Stimulated activated naive CD8-positive, alpha-beta T cell treated with anti-CD3 and anti-CD28 coated beads, Interleukin-15, amount 100 ng/mL, for 72 hours (primary cell): ENCODE data around the gene LDAF1.
"Not testable (repeated sequence)": the region's sequence is repeated elsewhere in the genome, so short reads cannot be mapped to it uniquely, and the experiment has no call there.

Source experiments
- ATAC-seq: fragments of 150-1000 bp; cut with Tn5 transposase; 2 replicates; pipeline ENCODE4 v1.10.0; 2021; ENCODE audit warnings: mild to moderate bottlenecking, moderate library complexity
- DNase-seq, 2 donors: peaks; one replicate each; pipeline ENCODE4 v3.0.0; 2021 to 2022
- H3K27ac Mint-ChIP-seq, 2 donors: one replicate each; pipeline ENCODE4 v1.8.0; 2022; ENCODE audit warnings: mild to moderate bottlenecking in 2 of 2, mixed read lengths in 2 of 2, moderate library complexity in 2 of 2
- H3K27me3 Mint-ChIP-seq: one replicate; pipeline ENCODE4 v1.8.0; 2022; ENCODE audit warnings: mixed read lengths
- H3K4me1 Mint-ChIP-seq: one replicate; pipeline ENCODE4 v1.8.0; 2022; ENCODE audit warnings: mild to moderate bottlenecking, mixed read lengths
- H3K4me3 Mint-ChIP-seq, 2 donors: one replicate each; pipeline ENCODE4 v1.8.0; 2022; ENCODE audit warnings: mild to moderate bottlenecking in 2 of 2, mixed read lengths in 2 of 2, moderate library complexity in 1 of 2
- H3K9me3 Mint-ChIP-seq, 2 donors: one replicate each; pipeline ENCODE4 v1.8.0; 2022; ENCODE audit warnings: mixed read lengths in 2 of 2

LDAF1 gene

DNA sequence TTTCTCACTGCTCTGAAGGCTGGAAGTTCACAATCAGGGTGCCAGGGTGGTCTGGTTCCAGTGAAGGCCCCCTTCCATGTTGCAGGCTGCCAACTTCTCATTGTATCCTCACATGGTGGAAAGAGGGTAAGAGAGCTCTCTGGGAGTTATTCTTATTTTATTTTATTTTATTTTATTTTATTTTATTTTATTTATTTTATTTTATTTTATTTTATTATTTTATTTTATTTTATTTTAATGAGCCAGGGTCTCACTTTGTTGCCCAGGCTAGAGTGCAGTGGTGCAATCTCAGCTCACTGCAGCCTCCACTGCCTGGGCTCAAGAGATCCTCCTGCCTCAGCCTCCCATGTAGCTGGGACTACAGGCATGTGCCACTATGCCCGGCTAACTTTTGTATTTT, 2.5 kb upstream of the LDAF1 start:
- H3K27me3 Mint-ChIP-seq, ATAC-seq, DNase-seq, H3K27ac Mint-ChIP-seq, H3K9me3 Mint-ChIP-seq, H3K4me3 Mint-ChIP-seq: not testable (repeated sequence)
- H3K4me1 Mint-ChIP-seq, result peaks cover 23% of the 10 kb centered on the region

DNA sequence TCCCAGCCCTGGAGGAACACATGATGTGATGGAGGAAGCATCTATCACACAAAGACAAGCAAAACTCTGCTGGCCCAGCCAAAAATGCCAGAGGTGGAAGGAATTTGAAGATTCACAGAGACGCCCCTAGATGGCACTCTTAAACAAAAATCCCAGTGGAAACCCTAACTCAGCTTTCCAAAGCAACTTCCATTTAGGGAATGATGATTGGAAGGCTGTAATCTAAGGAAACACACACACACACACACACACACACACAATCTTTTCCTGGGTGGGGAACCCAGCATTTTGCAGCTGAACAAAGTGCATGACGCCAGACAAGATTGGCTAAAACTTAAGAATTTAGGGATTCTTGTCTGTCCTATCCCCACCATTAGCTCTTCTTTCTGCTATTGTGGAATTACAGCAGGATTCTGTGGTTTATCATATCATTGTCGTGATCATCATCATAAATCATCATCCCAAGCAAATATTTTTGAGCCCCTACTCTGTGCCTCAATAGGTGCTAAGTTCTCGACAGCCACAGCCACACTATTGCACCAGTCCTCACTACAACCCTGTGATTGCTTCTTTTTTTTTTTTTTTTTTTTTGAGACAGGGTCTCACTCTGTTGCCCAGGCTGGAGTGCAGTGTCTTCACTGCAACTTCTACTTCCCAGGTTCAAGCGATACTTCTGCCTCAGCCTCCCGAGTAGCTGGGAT, 1.6 kb upstream of the LDAF1 start:
- no peaks in the 10 kb centered on the region for H3K9me3 Mint-ChIP-seq
- no peaks in the 10 kb centered on the region for H3K27me3 Mint-ChIP-seq
- no peak for ATAC-seq
- H3K4me3 Mint-ChIP-seq, result no peak overlapping the region
- H3K27ac Mint-ChIP-seq, result no peak overlapping the region
- peaks cover 23% of the 10 kb centered on the region for H3K4me1 Mint-ChIP-seq
- no peak for DNase-seq

DNA sequence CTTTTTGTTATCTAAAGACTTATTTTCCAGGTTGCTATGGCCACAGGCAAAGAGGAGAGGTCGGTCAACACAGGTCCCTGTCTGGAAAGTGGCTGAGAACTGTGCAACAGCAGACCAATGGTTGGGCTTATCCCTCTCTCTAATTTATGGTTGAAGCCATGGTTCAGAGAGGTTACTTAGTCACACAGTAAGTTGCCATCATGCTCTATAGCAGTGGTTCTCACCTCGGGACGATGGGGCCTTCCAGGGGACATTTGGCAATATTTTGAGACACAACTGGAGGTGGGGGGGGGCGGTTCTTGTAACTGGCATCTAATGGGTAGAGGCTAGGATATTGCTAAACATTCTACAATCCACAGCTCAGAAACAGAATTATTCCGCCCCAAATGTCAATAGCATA, 842 bp upstream of the LDAF1 start:
- Mint-ChIP-seq H3K4me1 (peaks cover 23% of the 10 kb centered on the region), H3K27ac (no peak overlapping the region), H3K9me3 (no peaks in the 10 kb centered on the region), H3K27me3 (no peaks in the 10 kb centered on the region), H3K4me3 (peak overlapping the region; percentile 24 to 94)
- ATAC-seq, result no peak
- no peak for DNase-seq

DNA sequence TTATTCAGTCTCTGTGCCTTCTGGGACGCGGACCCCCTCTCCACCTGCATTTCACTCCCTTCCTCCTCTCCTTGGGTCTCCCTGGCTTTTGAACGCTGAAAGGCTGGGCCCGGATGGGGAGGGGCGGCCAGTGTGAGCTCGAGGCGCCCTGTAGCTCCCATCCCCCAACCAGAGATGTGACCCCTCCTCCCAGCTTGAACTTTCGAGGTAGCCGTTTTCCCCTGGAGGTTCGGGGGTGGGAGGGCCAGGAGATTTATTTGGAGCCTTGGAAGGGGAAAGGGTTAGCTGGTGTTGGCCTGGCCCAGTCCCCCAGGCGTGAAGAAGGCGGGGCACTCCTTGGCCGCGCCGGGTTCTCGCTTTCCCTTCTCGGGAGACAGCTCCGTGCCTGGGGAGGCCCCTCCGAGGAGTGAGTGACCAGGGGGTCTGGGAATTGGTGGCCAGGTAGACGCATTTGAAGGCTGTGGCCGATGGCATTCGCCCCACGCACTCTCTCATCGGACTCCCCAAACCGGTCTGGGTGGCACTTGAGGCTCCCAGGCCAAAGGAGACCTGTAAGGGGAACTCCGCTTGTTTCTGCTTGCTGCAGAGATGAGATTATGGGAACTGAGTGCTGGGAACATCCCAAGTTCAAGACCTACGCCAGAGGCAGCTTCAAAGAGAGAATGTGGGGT, 942 bp downstream of the LDAF1 start:
- Mint-ChIP-seq H3K4me3 (peak overlapping the region; percentile 94), H3K27me3 (no peaks in the 10 kb centered on the region), H3K4me1 (peaks cover 23% of the 10 kb centered on the region), H3K9me3 (no peaks in the 10 kb centered on the region), H3K27ac (peak overlapping the region in 1 of 2 donors; percentile 30)
- peak in 1 of 2 donors; percentile 10 for DNase-seq
- ATAC-seq, result no peak

DNA sequence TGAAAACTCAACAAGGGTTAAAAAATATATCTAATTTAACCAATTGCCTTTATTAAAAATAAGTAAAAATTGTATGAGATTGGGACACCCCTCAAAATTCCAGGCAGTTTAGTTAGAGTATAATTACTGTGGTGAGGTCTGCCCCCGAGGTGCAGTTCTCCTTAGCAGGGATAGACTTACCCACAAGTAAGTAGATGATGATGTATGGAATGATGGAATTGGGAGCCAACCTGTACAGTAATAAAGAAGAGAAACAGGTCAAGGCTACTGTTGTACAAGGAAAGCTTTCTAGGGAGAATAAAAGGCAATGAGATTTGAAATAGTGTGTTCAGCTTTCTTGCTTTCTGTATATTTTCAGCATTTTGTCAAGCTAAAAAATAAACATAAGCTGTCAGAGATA, 1.8 kb downstream of the LDAF1 start:
- peaks cover 23% of the 10 kb centered on the region for H3K4me1 Mint-ChIP-seq
- H3K4me3 Mint-ChIP-seq, result no peak overlapping the region
- no peak for ATAC-seq
- H3K27ac Mint-ChIP-seq, result no peak overlapping the region
- DNase-seq, result no peak
- H3K27me3 Mint-ChIP-seq, result no peaks in the 10 kb centered on the region
- no peaks in the 10 kb centered on the region for H3K9me3 Mint-ChIP-seq

DNA sequence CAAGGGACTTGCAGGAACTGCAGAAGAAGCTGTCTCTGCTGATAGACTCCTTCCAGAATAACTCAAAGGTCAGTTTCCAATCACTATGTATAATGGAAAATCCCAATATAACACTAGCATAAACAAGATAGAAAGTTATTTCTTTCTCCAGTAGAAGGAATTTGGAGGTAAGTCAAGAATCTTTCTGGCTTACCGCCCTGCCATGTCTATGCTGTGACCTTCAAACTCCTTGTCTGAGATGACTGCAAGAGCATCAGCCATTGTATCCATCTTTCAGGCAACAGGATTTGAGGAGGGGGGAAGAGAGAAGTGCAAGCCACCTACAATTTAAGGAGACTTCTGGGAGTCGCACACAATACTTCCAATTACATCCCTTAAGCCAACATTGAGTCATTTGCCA, 2.7 kb downstream of the LDAF1 start:
- Mint-ChIP-seq H3K4me1 (peaks cover 23% of the 10 kb centered on the region), H3K27me3 (no peaks in the 10 kb centered on the region), H3K9me3 (no peaks in the 10 kb centered on the region), H3K27ac (no peak overlapping the region), H3K4me3 (no peak overlapping the region)
- no peak for DNase-seq
- no peak for ATAC-seq

DNA sequence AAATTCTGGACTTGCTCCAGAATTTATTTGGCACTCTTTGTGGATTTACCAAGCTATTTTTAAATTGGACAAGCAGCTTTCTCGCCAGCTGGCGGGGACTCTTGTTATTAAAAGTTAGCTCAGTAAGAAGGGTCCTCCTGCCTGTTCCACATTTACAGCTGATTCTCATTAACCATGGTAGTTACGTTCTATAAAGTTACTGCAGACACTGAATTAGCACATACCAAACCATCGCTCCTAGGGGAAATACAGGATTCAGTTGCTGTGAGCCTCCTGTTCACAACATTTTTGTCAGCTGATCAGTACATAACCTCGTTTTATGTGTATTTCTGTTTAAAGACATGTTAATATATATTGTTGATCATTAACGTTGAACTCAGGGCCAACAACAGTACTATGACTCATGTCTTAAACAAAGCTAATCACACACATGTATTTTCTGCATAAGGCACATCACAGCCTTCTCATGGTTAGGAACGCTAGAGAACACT, 4.2 kb downstream of the LDAF1 start:
- Mint-ChIP-seq H3K9me3 (no peaks in the 10 kb centered on the region), H3K4me3 (no peak overlapping the region), H3K27ac (peak overlapping the region in 1 of 2 donors; percentile 19), H3K27me3 (no peaks in the 10 kb centered on the region), H3K4me1 (peaks cover 19% of the 10 kb centered on the region)
- ATAC-seq, result no peak
- DNase-seq, result no peak

DNA sequence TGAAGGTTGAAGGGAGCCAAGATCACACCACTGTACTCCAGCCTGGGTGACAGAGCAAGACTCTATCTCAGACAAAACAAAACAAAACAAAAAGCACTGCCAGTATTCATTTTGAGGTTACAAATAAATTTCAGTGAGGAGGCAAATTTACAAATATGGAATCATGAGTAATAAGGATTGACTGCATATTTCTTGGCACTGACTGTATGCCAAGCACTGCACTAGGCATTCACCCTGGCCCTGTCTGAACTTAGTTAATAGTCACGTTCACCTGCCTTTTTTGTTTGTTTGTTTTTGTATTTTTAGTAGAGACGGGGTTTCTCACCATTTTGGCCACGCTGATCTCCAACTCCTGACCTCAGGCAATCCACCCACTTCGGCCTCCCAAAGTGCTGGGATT, 5.1 kb downstream of the LDAF1 start:
- H3K9me3 Mint-ChIP-seq, result no peaks in the 10 kb centered on the region
- no peak overlapping the region for H3K4me3 Mint-ChIP-seq
- ATAC-seq (no peak), DNase-seq (no peak)
- H3K27me3 Mint-ChIP-seq, result no peaks in the 10 kb centered on the region
- no peak overlapping the region for H3K27ac Mint-ChIP-seq
- peaks cover 12% of the 10 kb centered on the region for H3K4me1 Mint-ChIP-seq

DNA sequence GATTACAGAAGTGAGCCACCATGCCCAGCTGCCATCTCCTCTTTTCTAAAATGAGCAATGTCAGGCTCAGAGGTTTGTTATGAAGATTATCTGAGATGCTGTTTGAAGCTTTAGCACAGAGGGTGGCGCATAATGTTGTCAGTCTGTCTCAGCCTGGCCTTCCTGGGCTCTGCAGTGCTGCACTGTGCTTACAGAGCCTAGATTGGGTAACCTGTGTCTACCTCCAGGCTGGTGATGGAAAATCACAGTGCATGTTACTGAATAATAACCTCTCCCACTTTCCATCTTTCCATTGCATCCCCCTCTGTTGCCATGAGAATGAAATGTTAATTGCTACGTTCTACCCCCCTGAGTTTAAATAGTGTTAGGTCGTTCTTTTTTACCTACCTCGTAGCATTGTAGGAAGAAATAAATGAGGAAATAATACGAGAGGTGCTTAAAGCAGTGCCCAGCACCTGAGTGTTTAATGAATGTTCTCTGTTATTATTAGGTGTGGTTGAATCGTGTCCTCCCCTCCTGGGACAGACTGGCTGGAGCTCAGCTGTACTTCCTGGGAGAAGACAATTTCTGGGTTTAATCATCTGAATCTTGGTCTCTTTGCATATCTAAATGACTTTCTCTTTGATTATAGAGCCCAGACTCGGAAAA, 6.2 kb downstream of the LDAF1 start:
- H3K4me1 Mint-ChIP-seq, result peaks cover 2% of the 10 kb centered on the region
- no peaks in the 10 kb centered on the region for H3K27me3 Mint-ChIP-seq
- H3K27ac Mint-ChIP-seq, result no peak overlapping the region
- no peak overlapping the region for H3K4me3 Mint-ChIP-seq
- no peaks in the 10 kb centered on the region for H3K9me3 Mint-ChIP-seq
- ATAC-seq (no peak), DNase-seq (no peak)

DNA sequence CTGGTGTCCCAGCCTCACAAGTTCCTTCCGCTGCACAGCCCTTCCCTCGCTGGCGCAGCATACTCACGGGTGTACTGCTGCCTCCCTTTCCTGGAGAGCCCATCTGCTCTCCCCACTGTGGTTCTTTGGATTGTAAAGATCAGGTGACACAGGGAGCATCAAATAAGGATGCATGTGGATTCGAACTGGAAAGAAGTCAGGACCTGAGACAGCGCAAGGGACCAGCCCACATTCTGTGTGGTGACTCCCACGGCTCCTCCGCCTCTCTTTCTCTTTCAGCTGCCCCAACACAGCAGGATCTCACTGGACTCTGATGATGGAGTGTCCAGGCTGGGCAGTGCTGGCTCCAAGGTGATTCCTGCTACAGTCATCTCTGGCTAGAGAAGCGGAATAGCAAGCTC, 8.1 kb downstream of the LDAF1 start:
- Mint-ChIP-seq H3K9me3 (no peaks in the 10 kb centered on the region), H3K4me3 (no peak overlapping the region), H3K4me1 (no peaks in the 10 kb centered on the region), H3K27me3 (no peaks in the 10 kb centered on the region), H3K27ac (peak overlapping the region in 1 of 2 donors; percentile 35)
- ATAC-seq (no peak), DNase-seq (no peak)

DNA sequence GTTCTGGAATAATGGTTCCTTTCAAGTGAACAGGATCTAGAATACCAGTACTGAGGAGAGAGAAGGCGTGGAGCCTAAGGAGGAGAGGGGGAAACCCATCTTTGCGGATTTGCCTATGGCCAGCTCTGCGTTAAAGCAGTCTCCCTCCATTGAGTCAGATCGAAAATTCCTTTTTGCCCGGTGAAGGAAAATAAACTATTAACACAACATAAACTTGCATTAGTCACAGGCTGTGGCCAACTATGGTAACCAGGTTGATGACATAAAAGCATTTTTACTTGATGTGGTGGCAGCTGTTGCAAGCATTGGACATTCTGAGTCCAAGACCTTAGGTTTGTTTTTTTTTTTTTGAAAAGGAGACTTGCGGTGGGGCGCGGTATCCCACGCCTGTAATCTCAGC, 8.9 kb downstream of the LDAF1 start:
- H3K27me3 Mint-ChIP-seq, result no peaks in the 10 kb centered on the region
- no peak overlapping the region for H3K4me3 Mint-ChIP-seq
- DNase-seq (no peak), ATAC-seq (peak; percentile 54)
- H3K4me1 Mint-ChIP-seq, result no peaks in the 10 kb centered on the region
- H3K27ac Mint-ChIP-seq, result no peak overlapping the region
- H3K9me3 Mint-ChIP-seq, result no peaks in the 10 kb centered on the region

DNA sequence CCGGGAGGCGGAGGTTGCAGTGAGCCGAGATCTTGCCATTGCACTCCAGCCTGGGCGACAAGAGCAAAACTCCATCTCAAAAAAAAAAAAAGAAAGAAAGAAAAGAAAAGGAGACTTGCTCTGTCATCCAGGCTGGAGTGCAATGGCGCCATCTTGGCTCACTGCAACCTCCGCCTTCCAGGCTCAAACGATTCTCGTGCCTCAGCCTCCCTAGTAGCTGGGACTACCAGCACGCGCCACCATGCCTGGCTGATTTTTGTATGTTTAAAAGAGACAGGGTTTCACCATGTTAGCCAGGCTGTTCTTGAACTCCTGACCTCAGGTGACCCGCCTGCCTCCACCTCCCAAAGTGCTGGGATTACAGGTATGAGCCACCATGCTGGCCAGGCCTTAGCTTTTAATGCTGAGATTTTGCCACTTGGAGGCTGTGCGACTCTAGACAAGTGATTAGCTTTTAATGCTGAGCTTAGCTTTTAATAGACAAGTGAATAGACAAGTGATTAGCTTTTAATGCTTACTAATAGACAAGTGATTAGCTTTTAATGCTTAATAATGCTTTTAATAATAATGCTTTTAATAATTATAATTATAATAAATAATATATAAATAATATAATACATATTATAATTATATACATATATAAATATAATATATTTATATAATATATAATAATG, 9.6 kb downstream of the LDAF1 start:
- Mint-ChIP-seq H3K27ac (no peak overlapping the region), H3K4me3 (no peak overlapping the region), H3K4me1 (no peaks in the 10 kb centered on the region), H3K9me3 (no peaks in the 10 kb centered on the region), H3K27me3 (no peaks in the 10 kb centered on the region)
- peak in 1 of 2 donors; percentile 19 for DNase-seq
- ATAC-seq, result no peak

DNA sequence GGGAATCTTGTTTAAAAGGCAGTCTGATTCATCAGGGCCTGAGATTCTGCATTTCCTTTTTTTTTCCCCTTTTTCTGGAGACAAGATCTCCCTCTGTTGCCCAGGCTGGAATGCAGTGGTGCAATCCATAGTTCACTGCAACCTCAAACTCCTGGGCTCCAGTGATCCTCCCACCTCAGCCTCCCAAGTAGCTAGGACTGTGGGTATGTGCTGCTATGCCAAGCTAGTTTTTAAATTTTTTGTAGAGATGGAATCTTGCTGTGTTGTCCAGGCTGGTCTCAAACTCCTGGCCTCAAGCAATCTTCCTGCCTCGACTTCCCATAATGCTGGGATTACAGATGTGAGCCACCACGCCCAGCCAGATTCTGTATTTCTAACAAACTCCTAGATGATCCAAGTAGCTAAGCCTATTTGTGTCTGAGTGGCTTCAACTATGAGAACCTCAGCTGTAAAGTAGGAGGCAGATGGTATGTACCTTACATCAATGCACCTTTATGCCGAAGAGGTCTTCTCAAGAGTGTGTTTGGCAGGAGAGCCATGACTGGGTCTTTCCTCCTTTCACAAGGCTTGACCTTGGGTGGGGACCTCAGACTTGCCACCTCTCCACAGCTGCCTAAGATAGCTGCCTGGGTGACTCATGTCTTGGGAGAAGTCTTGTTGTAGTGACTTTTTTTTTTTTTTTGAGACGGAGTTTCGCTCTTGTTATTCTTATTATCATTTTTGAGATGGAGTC, 10.9 kb downstream of the LDAF1 start:
- Mint-ChIP-seq H3K4me1 (no peaks in the 10 kb centered on the region), H3K4me3 (no peak overlapping the region), H3K9me3 (no peaks in the 10 kb centered on the region), H3K27me3 (no peaks in the 10 kb centered on the region), H3K27ac (no peak overlapping the region)
- no peak for DNase-seq
- peak; percentile 43 for ATAC-seq

DNA sequence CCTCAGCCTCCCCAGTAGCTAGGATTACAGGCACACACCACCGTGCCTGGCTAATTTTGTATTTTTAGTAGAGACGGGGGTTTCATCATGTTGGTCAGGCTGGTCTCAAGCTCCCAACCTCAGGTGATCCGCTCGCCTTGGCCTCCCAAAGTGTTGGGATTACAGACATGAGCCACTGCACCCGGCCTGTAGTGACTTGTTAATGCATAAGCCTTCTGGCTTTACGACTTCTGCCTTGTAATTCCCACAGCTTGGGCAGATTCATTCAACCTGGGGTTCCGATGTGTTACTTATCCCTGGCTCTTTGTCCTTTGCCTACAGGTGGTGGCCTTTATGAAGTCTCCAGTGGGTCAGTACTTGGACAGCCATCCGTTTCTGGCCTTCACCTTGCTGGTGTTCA, 11.6 kb downstream of the LDAF1 start:
- H3K4me1 Mint-ChIP-seq, ATAC-seq, H3K4me3 Mint-ChIP-seq, H3K9me3 Mint-ChIP-seq, H3K27ac Mint-ChIP-seq, H3K27me3 Mint-ChIP-seq, DNase-seq: not testable (repeated sequence)

DNA sequence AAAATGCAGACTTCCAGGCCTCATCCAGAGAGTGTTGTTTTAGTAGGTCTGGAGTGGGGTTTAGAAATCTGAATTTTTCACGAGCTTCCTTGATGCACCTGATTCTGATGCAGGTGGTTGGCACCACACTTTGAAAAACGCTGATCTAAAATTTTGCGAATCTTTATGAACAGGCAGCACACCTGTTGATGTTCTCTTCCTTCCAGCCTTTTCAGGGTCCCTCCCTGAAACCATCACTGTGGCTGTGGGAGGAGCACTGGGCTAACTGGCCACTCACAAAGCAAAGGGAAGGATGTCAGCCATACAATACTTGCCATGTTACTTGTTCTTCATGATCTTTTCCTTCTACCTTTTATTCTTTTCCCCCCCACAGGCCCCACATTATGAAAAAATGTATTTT, 14.2 kb downstream of the LDAF1 start:
- no peaks in the 10 kb centered on the region for H3K9me3 Mint-ChIP-seq
- ATAC-seq (no peak), DNase-seq (no peak)
- no peak overlapping the region for H3K4me3 Mint-ChIP-seq
- no peaks in the 10 kb centered on the region for H3K27me3 Mint-ChIP-seq
- no peak overlapping the region for H3K27ac Mint-ChIP-seq
- H3K4me1 Mint-ChIP-seq, result no peaks in the 10 kb centered on the region
